Heart left ventricle (tissue), 13 donors: ENCODE data around the gene DHX38.

Experiments
- CTCF ChIP-seq, 12 donors: fragments of 200-600 bp; sonication (generic) in 4 of 12; IDR thresholded peaks; one replicate each; pipeline versions ENCODE4 v1.5.0 to v1.8.0; 2018 to 2022; ENCODE audit warnings: antibody characterized with exemption in 12 of 12, mild to moderate bottlenecking in 5 of 12
- POLR2A ChIP-seq, 2 donors: fragments of 450-650 bp; IDR thresholded peaks; one replicate each; pipeline ENCODE4 v1.6.1; 2017; ENCODE audit warnings: antibody characterized with exemption in 2 of 2, mild to moderate bottlenecking in 2 of 2, moderate library complexity in 2 of 2
- donor health status: ischemic (EF 13 %, LVEDD 7.1; RV severe dilation, severe dysfunction).
- donor health status: DM: no; HTN: yes; CAD: no.
- donor health status: DM: no; HTN: no; CAD: no.
- donor health status: ischemic (EF 25% LVEDD 6.9; RV normal size, moderate dysfunction).
- donor health status: ischemic (EF 25% LVEDD 5.7; RV mildly dilated, moderate dysfunction).
- donor health status: ischemic (EF 35%, LVEDD 5.7; RV mildly dilated, moderate dysfunction).
- donor health status: nonischemic (EF 11% LVEDD 7.7; RV severe dilation, severe dysfunction).
- donor health status: DM: yes; HTN: yes; CAD: no.
- donor health status: PGD.
- donor health status: ischemic (EF 29% LVEDD 5.4; RV normal size, mild dysfunction).
- donor health status: nonischemic (EF 23%, LVEDD 6.1; RV moderate dilation, normal function).

GRCh38 chr16:72092832-72093447, 707 bp upstream of the DHX38 start:
- TF ChIP-seq CTCF (IDR thresholded peaks at IDR 0.05) (no peak), POLR2A (IDR thresholded peaks at IDR 0.05) (no peak)
